T-cell (primary cell): ENCODE data around the gene COG5. TPM values are rescaled to one million over a fixed set of nuclear protein-coding genes. Genes with fewer than 3 reads are reported as not detected.

ENCODE experiments used
- ATAC-seq, 4 experiments: fragments of 200-7000 bp in 3 of 4; fragments of 150-1000 bp in 1 of 4; cut with Tn5 transposase; replicated peaks in 1 of 4; 1 replicate in 3 of 4; 2 replicates in 1 of 4; pipeline ENCODE4 v1.10.0; 2021; ENCODE audit warnings: moderate library complexity in 3 of 4, mild to moderate bottlenecking in 2 of 4, moderate number of reproducible peaks in 1 of 4
- CTCF ChIA-PET, 2 donors: fragments of 300-600 bp; sonication (Branson Sonifier 250); formaldehyde crosslinking; loops; one replicate each; lab custom pipeline; 2022; ENCODE audit warnings: antibody characterized with exemption in 2 of 2; lab: Charles Lee
- POLR2A ChIA-PET, 2 donors: fragments of 300-600 bp; sonication (Branson Sonifier 250); formaldehyde crosslinking; loops; one replicate each; lab custom pipeline; 2022; ENCODE audit warnings: antibody characterized with exemption in 2 of 2; lab: Charles Lee
- DNase-seq, 35 experiments: peaks; one replicate each; pipeline versions ENCODE4 v3.0.0 to v3.0.0-alpha.2; 2013 to 2023
- H3K27ac ChIP-seq: one replicate; pipeline ENCODE4 v1.5.1; 2013; ENCODE audit warnings: low read length
- H3K27me3 ChIP-seq, 2 experiments: replicated peaks in 1 of 2; 1 replicate in 1 of 2; 2 replicates in 1 of 2; pipeline versions ENCODE4 v1.6.1 to v1.7.0; 2013; ENCODE audit warnings: low read length in 1 of 2, mixed read lengths in 1 of 2; ENCODE audit not compliant: control insufficient read depth in 2 of 2, insufficient read depth in 2 of 2; ENCODE audit errors: extremely low read depth in 1 of 2
- H3K36me3 ChIP-seq, 2 donors: 1 replicate in 1 of 2; 2 replicates in 1 of 2; pipeline versions ENCODE4 v1.6.1 to v1.7.0; 2013; ENCODE audit warnings: low read length in 1 of 2; ENCODE audit not compliant: control insufficient read depth in 2 of 2, insufficient read depth in 1 of 2; ENCODE audit errors: extremely low read depth in 1 of 2
- H3K4me1 ChIP-seq, 2 experiments: 1 replicate in 1 of 2; 2 replicates in 1 of 2; pipeline versions ENCODE4 v1.6.1 to v1.7.0; 2013; ENCODE audit warnings: low read length in 2 of 2, mixed read lengths in 1 of 2; ENCODE audit not compliant: insufficient read depth in 2 of 2, control insufficient read depth in 1 of 2; ENCODE audit errors: extremely low read depth in 1 of 2
- H3K4me3 ChIP-seq, 2 donors: 1 replicate in 1 of 2; 2 replicates in 1 of 2; pipeline versions ENCODE4 v1.5.1 to v1.7.0; 2013; ENCODE audit warnings: mild to moderate bottlenecking in 2 of 2, low read length in 1 of 2, moderate library complexity in 1 of 2; ENCODE audit not compliant: control insufficient read depth in 1 of 2; ENCODE audit errors: extremely low read depth in 1 of 2
- H3K9me3 ChIP-seq: 2 replicates; pipeline ENCODE4 v1.7.0; 2013
- H3K27ac Mint-ChIP-seq, 2 donors: one replicate each; pipeline ENCODE4 v1.8.0; 2020 to 2021; ENCODE audit warnings: mild to moderate bottlenecking in 2 of 2, mixed read lengths in 2 of 2
- H3K27me3 Mint-ChIP-seq, 2 donors: one replicate each; pipeline ENCODE4 v1.8.0; 2021 to 2022; ENCODE audit warnings: mixed read lengths in 2 of 2
- H3K36me3 Mint-ChIP-seq: one replicate; pipeline ENCODE4 v1.8.0; 2021; ENCODE audit warnings: mixed read lengths
- H3K4me1 Mint-ChIP-seq, 3 donors: one replicate each; pipeline ENCODE4 v1.8.0; 2020 to 2022; ENCODE audit warnings: mixed read lengths in 3 of 3, mild to moderate bottlenecking in 1 of 3
- H3K4me3 Mint-ChIP-seq, 3 donors: one replicate each; pipeline ENCODE4 v1.8.0; 2020 to 2022; ENCODE audit warnings: mild to moderate bottlenecking in 3 of 3, mixed read lengths in 3 of 3, moderate library complexity in 3 of 3
- H3K9me3 Mint-ChIP-seq, 3 donors: one replicate each; pipeline ENCODE4 v1.8.0; 2020 to 2022; ENCODE audit warnings: mixed read lengths in 3 of 3
- WGBS: methylation state at CpG from one replicate; pipeline ENCODE4 v1.1.5; 2013; ENCODE audit warnings: missing lambda C conversion rate; ENCODE audit not compliant: insufficient coverage; 5-methylcytosine and 5-hydroxymethylcytosine counted together
- total RNA-seq, 35 experiments: library from RNA in 6 of 35; stranded (reverse) in 6 of 35; fragments of 120-200 nt in 1 of 35; gene quantifications; one replicate each; pipeline versions ENCODE4 v1.2.1 to v1.2.4 and lab custom pipeline; 2013 to 2026

COG5 gene
- total RNA-seq, 5 donors from 2014 or later (not counting 1 experiment from before 2014, with no cell fraction given), result 37.3 to 83.8 (median 55.4) TPM

DNA sequence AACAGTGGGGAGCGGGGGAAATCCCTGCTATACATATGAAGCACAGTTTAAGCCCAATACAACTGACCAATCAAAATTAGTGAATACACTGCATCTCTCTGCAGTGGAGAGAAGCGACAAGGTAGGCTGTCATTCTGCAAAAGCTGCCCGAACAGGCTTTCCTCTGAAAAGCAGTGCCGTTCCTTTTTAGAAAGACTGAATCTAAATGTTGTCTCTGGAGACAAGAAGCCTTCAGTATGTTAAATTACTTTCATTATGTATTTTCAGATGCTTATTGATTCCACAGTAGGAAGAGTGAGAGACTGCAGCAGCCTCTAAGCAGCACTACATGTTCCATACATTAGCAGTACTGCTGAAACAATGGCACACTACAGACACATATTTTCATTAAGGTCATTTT is 93.8 kb downstream of the COG5 start, which contains the start of gene GPR22:
Gene GPR22, plus strand, starts transcription at position 129 of the 400 bp plus-strand sequence. CDS start 4,004 bp downstream, outside the sequence.
- H3K4me3 ChIP-seq, result no peak within 1 kb of the TSS
- no peaks in the 10 kb centered on the region for H3K9me3 ChIP-seq
- H3K27ac Mint-ChIP-seq, result no peak within 1 kb of the TSS
- DNase-seq, result no peak
- no peak for ATAC-seq
- H3K4me1 Mint-ChIP-seq, result peaks cover 3 to 5% (median 4%) of the 10 kb centered on the region in 3 donors
- H3K27me3 ChIP-seq, result no peaks in the 10 kb centered on the region
- CTCF ChIA-PET, result interaction anchor here in 1 of 2 donors (1.7 kb wide), 1 partner anchor 9 kb away, joined by 4 read pairs; no protein-coding TSS in a partner anchor
- POLR2A ChIA-PET, result no interaction called here
- no peaks in the 10 kb centered on the region for H3K9me3 Mint-ChIP-seq
- H3K4me1 ChIP-seq, result no peaks in the 10 kb centered on the region
- peaks cover 5% of the 10 kb centered on the region for H3K36me3 Mint-ChIP-seq
- no CpG with 5 or more reads among the region's 4 CpGs for WGBS
- H3K27ac ChIP-seq, result no peak within 1 kb of the TSS
- no peaks in the 10 kb centered on the region for H3K27me3 Mint-ChIP-seq
- no peaks in the 10 kb centered on the region for H3K36me3 ChIP-seq
- H3K4me3 Mint-ChIP-seq, result no peak within 1 kb of the TSS

DNA sequence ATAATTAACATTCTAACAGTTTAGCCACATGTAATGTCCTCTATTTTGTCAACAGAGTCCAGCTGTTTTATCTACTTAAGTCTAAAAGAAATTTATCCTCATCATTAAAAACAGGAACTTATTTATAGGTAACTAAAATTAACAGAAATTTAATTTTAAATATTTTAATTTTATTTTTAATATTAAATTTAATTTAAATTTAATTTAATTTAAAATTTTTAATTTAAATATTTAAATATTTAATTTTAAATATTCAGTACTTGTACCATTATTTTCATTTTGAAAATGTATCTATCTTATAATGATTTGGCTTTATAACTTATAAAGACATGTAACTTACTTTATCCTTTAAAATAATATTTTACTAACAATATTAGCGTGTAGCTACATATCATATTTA is 94.9 kb downstream of the COG5 start:
- whole genome bisulfite sequencing, result no CpG with 5 or more reads among the region's 1 CpG
- Histone ChIP-seq H3K4me3 (no peak overlapping the region), H3K27ac (no peak overlapping the region), H3K9me3 (no peaks in the 10 kb centered on the region), H3K36me3 (no peaks in the 10 kb centered on the region), H3K27me3 (no peaks in the 10 kb centered on the region), H3K4me1 (no peaks in the 10 kb centered on the region)
- Mint-ChIP-seq H3K4me3 (no peak overlapping the region), H3K9me3 (no peaks in the 10 kb centered on the region), H3K27ac (no peak overlapping the region), H3K36me3 (no peaks in the 10 kb centered on the region), H3K27me3 (no peaks in the 10 kb centered on the region), H3K4me1 (peaks cover 3 to 6% (median 5%) of the 10 kb centered on the region in 3 donors)
- DNase-seq (no peak), ATAC-seq (no peak)
- CTCF ChIA-PET, result interaction anchor here in 1 of 2 donors (1.7 kb wide), 1 partner anchor 10 kb away, joined by 4 read pairs; no protein-coding TSS in a partner anchor
- POLR2A ChIA-PET, result interaction anchor here in 1 of 2 donors (0.5 kb wide), 1 partner anchor 227 kb away, joined by 3 read pairs; no protein-coding TSS in a partner anchor

DNA sequence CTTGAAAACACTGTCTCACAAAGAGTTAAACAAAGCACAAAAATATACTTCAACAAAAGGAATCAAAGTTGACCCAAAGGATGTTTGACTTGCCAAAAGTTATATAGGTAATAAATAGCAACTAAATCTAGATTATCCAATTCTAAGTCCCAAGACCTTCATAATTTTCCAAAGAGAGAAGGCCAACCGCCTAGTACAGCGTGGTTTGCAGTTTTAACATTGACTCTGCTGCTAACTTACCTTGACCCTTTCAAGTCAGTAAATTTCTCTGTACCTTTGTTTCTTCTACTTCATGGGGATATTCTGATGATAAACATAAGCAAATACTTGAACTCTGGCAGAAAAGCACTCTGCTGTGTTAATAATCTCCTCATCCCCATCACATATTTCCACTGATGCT is 95.7 kb downstream of the COG5 start:
- no peak overlapping the region for H3K4me3 ChIP-seq
- POLR2A ChIA-PET, result interaction anchor here in 1 of 2 donors (0.6 kb wide), 1 partner anchor 123 kb away, joined by 3 read pairs; no protein-coding TSS in a partner anchor
- no peaks in the 10 kb centered on the region for H3K4me1 ChIP-seq
- ATAC-seq (no peak), DNase-seq (no peak)
- H3K9me3 ChIP-seq, result no peaks in the 10 kb centered on the region
- H3K27me3 Mint-ChIP-seq, result no peaks in the 10 kb centered on the region
- H3K27me3 ChIP-seq, result no peaks in the 10 kb centered on the region
- no peak overlapping the region for H3K4me3 Mint-ChIP-seq
- CTCF ChIA-PET, result no interaction called here
- H3K36me3 ChIP-seq, result no peaks in the 10 kb centered on the region
- WGBS, result no CpG with 5 or more reads among the region's 2 CpGs
- H3K9me3 Mint-ChIP-seq, result no peaks in the 10 kb centered on the region
- H3K27ac Mint-ChIP-seq, result no peak overlapping the region
- no peaks in the 10 kb centered on the region for H3K36me3 Mint-ChIP-seq
- peaks cover 3 to 7% (median 5%) of the 10 kb centered on the region in 3 donors for H3K4me1 Mint-ChIP-seq
- H3K27ac ChIP-seq, result no peak overlapping the region

DNA sequence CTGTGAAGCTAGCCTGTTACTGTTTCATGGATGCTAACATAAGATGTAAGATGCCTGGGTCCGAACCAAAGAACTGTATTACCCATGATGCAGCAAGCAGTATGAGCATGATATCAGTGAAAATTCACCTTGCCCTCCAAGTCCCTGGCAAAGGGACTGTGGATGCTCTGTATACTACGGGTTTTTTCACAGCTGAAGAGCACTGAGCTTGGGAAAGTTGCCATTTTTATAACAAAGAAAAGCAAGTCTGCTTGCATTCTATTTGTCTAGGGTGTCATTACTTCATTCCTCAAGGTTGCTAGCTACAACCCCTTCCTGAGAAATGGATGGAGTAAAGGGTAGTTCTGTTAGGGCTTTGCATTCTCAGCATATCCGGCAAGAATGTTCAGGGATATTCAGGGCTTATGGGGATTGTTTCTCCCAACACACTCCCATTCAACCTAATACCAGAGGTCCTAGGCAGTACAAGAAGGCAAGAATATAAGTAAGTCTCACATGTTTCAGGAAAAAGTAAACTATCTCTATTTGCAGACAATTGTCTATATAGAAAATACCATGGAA is 99.0 kb downstream of the COG5 start:
- DNase-seq, result no peak
- H3K4me3 Mint-ChIP-seq, result no peak overlapping the region
- H3K27me3 Mint-ChIP-seq, result no peaks in the 10 kb centered on the region
- 100% methylated on average over 1 of the region's 3 CpGs for WGBS
- H3K4me1 Mint-ChIP-seq, result peaks cover 0 to 5% (median 5%) of the 10 kb centered on the region in 3 donors
- ATAC-seq, result no peak
- no peaks in the 10 kb centered on the region for H3K9me3 ChIP-seq
- H3K4me3 ChIP-seq, result no peak overlapping the region
- ChIA-PET CTCF (interaction anchor here (0.8 to 2.0 kb wide), 6 partner anchors 259 to 415 kb away, joined by 3 to 6 read pairs (median 5); no protein-coding TSS in a partner anchor), POLR2A (no interaction called here)
- H3K9me3 Mint-ChIP-seq, result no peaks in the 10 kb centered on the region
- no peaks in the 10 kb centered on the region for H3K36me3 Mint-ChIP-seq
- H3K27me3 ChIP-seq, result no peaks in the 10 kb centered on the region
- no peak overlapping the region for H3K27ac ChIP-seq
- H3K4me1 ChIP-seq, result no peaks in the 10 kb centered on the region
- H3K36me3 ChIP-seq, result no peaks in the 10 kb centered on the region
- no peak overlapping the region for H3K27ac Mint-ChIP-seq

DNA sequence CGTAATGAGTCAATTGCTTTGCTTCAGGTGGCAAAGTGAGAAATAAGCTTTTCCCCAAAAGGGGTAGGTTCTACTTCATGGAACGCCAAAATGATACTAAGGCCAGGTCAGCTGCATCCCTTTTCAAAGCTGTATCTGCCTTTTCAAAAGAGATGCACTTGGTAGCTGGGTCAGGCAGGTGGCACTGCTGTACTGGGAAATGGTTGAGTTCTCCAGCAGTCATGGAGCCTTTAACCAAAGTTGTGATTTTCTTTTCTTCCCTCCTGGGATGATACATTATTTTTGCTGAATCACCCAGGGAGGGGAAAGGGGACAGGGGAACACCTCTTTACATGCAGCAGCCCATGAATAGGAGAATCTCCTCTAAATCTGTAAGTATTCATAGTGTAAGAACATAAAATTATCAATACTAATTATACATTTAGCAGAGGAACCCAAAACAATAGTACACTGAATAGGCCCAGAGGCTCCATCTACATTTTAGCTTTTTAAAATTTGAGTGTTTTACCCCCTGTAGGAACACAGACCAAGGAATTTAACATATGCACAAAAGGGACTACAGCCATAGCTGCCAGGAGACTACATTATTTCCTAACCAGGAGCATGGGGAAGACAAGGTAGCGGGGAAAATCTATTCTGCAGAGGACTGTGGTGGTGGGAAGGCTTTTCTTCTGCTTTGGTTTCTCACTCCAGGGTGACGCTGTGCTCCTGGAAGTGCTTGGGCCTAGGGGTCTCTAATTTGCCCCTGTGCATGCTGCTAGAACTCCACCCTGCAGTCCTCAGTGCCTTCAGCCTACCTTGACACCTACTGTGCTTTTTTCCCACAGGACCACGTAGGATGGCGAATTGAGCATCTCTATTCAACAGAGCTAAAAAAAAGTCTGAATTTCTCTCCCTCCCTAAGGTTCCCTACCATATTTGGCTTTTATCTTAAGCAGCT is 100.3 kb downstream of the COG5 start:
- Mint-ChIP-seq H3K27me3 (no peaks in the 10 kb centered on the region), H3K4me3 (no peak overlapping the region), H3K9me3 (no peaks in the 10 kb centered on the region), H3K27ac (peak overlapping the region in 1 of 2 donors; percentile 34), H3K4me1 (peaks cover 0 to 5% (median 5%) of the 10 kb centered on the region in 3 donors), H3K36me3 (peaks cover 6% of the 10 kb centered on the region)
- Histone ChIP-seq H3K36me3 (peaks cover 0 to 7% of the 10 kb centered on the region in 2 donors), H3K4me3 (no peak overlapping the region), H3K9me3 (no peaks in the 10 kb centered on the region), H3K27me3 (no peaks in the 10 kb centered on the region), H3K4me1 (no peaks in the 10 kb centered on the region), H3K27ac (no peak overlapping the region)
- DNase-seq (peak in 34 of 35 experiments; percentile 9 to 73 (median 36)), ATAC-seq (peak; percentile 43 to 77 (median 68))
- 78% methylated on average over 2 of the region's 6 CpGs for WGBS
- CTCF ChIA-PET, result interaction anchor here (0.6 to 2.0 kb wide), 19 partner anchors 9 to 418 kb away, joined by 3 to 22 read pairs (median 6); partner anchors contain the start of gene CBLL1 (in 1 of the 2)
- POLR2A ChIA-PET, result interaction anchor here (0.6 kb wide), 2 partner anchors 12 to 250 kb away, joined by 3 to 4 read pairs; no protein-coding TSS in a partner anchor
